HepG2 (cell line): Measurements from ENCODE around the gene PLEKHG2. TPM values are rescaled to one million over a fixed set of nuclear protein-coding genes. Genes with fewer than 3 reads are reported as not detected.
A peak's percentile ranks its signal among the peaks of the same experiment; 100 is the strongest.

Experiments
- BRD4 ChIP-seq: sonication (generic); formaldehyde crosslinking; IDR thresholded peaks from 2 replicates; pipeline ENCODE4 v1.4.0; 2020; ENCODE audit warnings: missing genetic modification reagents
- DPF2 ChIP-seq: sonication (generic); formaldehyde crosslinking; IDR thresholded peaks from 2 replicates; pipeline ENCODE4 v1.4.0; 2020; ENCODE audit warnings: mild to moderate bottlenecking, low read depth, missing genetic modification reagents, borderline replicate concordance
- DR1 ChIP-seq: sonication (generic); formaldehyde crosslinking; IDR thresholded peaks from 2 replicates; pipeline ENCODE4 v1.8.0; 2021; ENCODE audit warnings: mild to moderate bottlenecking, missing genetic modification reagents, inconsistent platforms
- FOXO1 ChIP-seq: sonication (generic); formaldehyde crosslinking; IDR thresholded peaks from 2 replicates; pipeline ENCODE4 v1.4.0; 2020; ENCODE audit warnings: missing genetic modification reagents
- GFI1 ChIP-seq: sonication (generic); formaldehyde crosslinking; IDR thresholded peaks from 2 replicates; pipeline ENCODE4 v1.5.0; 2020; ENCODE audit warnings: missing genetic modification reagents, mild to moderate bottlenecking, borderline replicate concordance
- IKZF4 ChIP-seq: sonication (generic); formaldehyde crosslinking; IDR thresholded peaks from 2 replicates; pipeline ENCODE4 v1.5.1; 2020; ENCODE audit warnings: borderline replicate concordance, mild to moderate bottlenecking, low read depth, missing genetic modification reagents; ENCODE audit errors: not compliant biosample characterization
- NR2F1 ChIP-seq, 2 experiments: fragments of 450-650 bp in 1 of 2; formaldehyde crosslinking in 1 of 2; IDR thresholded peaks; 2 replicates each; pipeline versions ENCODE4 v1.5.0 to v1.6.1; 2016 to 2020; ENCODE audit warnings: mild to moderate bottlenecking in 1 of 2, missing compliant biosample characterization in 1 of 2, missing genetic modification reagents in 1 of 2, moderate library complexity in 1 of 2
- RBFOX2 ChIP-seq: fragments of 200-400 bp; formaldehyde crosslinking; IDR thresholded peaks from 2 replicates; pipeline ENCODE4 v1.6.1; 2017; ENCODE audit warnings: low read depth, mild to moderate bottlenecking, low read length
- SNAPC5 ChIP-seq: sonication (generic); formaldehyde crosslinking; IDR thresholded peaks from 2 replicates; pipeline ENCODE4 v1.8.1; 2023; ENCODE audit warnings: mild to moderate bottlenecking, missing genetic modification reagents, borderline replicate concordance
- ZBTB25 ChIP-seq: IDR thresholded peaks from 2 replicates; pipeline ENCODE4 v1.6.1; 2018; ENCODE audit warnings: missing genetic modification reagents
- ZNF253 ChIP-seq: sonication (generic); formaldehyde crosslinking; IDR thresholded peaks from 2 replicates; pipeline ENCODE4 v1.8.0; 2022; ENCODE audit warnings: mild to moderate bottlenecking, missing genetic modification reagents, borderline replicate concordance
- ZNF44 ChIP-seq: sonication (generic); formaldehyde crosslinking; IDR thresholded peaks from 2 replicates; pipeline ENCODE4 v1.5.1; 2020; ENCODE audit warnings: mild to moderate bottlenecking, missing genetic modification reagents
- ZNF609 ChIP-seq: sonication (generic); formaldehyde crosslinking; IDR thresholded peaks from 2 replicates; pipeline ENCODE4 v1.4.0; 2020; ENCODE audit warnings: mild to moderate bottlenecking, missing genetic modification reagents, borderline replicate concordance
- ZNF644 ChIP-seq: IDR thresholded peaks from 2 replicates; pipeline ENCODE4 v1.6.1; 2016; ENCODE audit warnings: low read depth
- ZNF768 ChIP-seq: sonication (generic); formaldehyde crosslinking; IDR thresholded peaks from 2 replicates; pipeline ENCODE4 v1.4.0; 2020; ENCODE audit warnings: missing genetic modification reagents
- polyA plus RNA-seq, 8 experiments: library from polyadenylated mRNA; depleted of rRNA in 3 of 8; stranded (reverse) in 7 of 8; unstranded in 1 of 8; fragments of >200 nt; fragmentation: Illumina TruSeq in 4 of 8; extraction: Trizol in 4 of 8; gene quantifications; 2 replicates each; pipeline versions ENCODE4 v1.2.1 to v1.2.3, GENCODE V29; 2011 to 2016; ENCODE audit warnings: low read depth in 4 of 8, missing spikeins in 1 of 8, mixed read lengths in 1 of 8; ENCODE audit not compliant: insufficient read depth in 1 of 8
- total RNA-seq, 5 experiments: library from RNA; depleted of rRNA; stranded (reverse); fragments of >200 nt; fragmentation: Illumina TruSeq; extraction: Trizol; gene quantifications; 2 replicates each; pipeline ENCODE4 v1.2.3, GENCODE V29; 2016; ENCODE audit warnings: low read depth in 1 of 5
- TF ChIP-seq, protein P1 (sequence below): sonication (generic); formaldehyde crosslinking; IDR thresholded peaks from 2 replicates; pipeline ENCODE4 v1.4.0; 2020; ENCODE audit warnings: missing genetic modification reagents
- TF ChIP-seq, protein P2 (sequence below): sonication (generic); formaldehyde crosslinking; IDR thresholded peaks from 2 replicates; pipeline ENCODE4 v1.8.0; 2023; ENCODE audit warnings: mild to moderate bottlenecking, missing genetic modification reagents
- TF ChIP-seq, protein P3 (sequence below): sonication (generic); formaldehyde crosslinking; conservative IDR thresholded peaks from 2 replicates; pipeline ENCODE4 v1.8.1; 2023; ENCODE audit warnings: missing genetic modification reagents

Gene PLEKHG2
- total and polyA plus RNA-seq, 2 of the 13 experiments (the other 11 are each of a cell fraction or from before 2014, with no cell fraction given), result 3.6 to 6.8 TPM

DNA sequence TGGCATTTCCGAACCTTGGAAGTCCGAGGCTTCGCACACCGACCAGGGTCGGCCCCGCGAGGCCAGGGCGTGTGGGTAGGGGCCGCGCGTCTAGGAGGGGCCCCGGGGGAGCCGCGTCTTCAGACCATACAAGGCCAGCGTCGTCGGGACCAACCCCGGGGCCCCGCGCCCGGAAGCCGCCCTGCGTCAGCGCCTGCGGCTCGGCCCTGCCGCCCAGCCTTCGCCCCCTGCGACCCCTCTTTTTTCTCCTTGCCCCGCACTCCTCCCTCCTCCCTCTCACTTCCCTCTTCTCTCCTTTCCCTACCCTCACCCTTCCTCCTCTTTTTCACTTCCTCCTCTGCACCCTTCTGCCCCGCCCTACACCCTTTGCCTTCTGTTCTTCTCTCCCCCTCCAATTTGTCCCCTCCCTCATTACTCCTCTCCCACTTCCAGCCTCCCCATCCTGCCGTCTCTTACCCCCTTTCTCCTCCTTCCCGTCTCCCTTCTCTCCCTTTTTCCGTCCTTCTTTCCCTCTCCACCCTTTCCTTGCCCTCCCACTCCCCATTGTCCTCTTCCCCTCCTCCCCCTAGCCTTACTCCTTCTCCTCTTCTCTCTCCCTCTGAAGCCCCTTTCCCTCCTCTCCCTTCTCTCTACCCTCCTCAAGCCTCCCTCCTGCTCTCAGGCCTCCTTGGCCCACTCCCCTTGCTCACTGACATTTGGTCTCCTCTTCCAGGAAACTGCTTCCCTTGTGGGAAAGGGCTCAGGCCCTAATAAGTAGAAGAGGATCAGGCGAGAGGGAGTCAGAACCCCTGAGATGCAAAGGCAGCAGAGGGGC, 2.2 kb upstream of the PLEKHG2 start (continued):
- TF ChIP-seq GFI1 (CRISPR knock-in tag) (no peak; the same call in 1 of the 2 replicates), IKZF4 (no peak), ZNF768 (CRISPR knock-in tag) (peak; percentile 23; the same call in 1 of the 2 replicates), ZNF644 (CRISPR knock-in tag) (no peak), ZBTB25 (CRISPR knock-in tag) (peak; percentile 19; the same call in 1 of the 2 replicates), RBFOX2 (peak; percentile 93), ZNF609 (CRISPR knock-in tag) (peak; percentile 57), ZNF253 (CRISPR knock-in tag) (no peak), SNAPC5 (no peak), DPF2 (CRISPR knock-in tag) (no peak), ZNF44 (no peak), DR1 (CRISPR knock-in tag) (no peak), BRD4 (CRISPR knock-in tag) (no peak), NR2F1 (CRISPR knock-in tag; IDR thresholded peaks at IDR 0.05) (no peak), FOXO1 (CRISPR knock-in tag) (no peak)
- TF ChIP-seq, protein P1, sequence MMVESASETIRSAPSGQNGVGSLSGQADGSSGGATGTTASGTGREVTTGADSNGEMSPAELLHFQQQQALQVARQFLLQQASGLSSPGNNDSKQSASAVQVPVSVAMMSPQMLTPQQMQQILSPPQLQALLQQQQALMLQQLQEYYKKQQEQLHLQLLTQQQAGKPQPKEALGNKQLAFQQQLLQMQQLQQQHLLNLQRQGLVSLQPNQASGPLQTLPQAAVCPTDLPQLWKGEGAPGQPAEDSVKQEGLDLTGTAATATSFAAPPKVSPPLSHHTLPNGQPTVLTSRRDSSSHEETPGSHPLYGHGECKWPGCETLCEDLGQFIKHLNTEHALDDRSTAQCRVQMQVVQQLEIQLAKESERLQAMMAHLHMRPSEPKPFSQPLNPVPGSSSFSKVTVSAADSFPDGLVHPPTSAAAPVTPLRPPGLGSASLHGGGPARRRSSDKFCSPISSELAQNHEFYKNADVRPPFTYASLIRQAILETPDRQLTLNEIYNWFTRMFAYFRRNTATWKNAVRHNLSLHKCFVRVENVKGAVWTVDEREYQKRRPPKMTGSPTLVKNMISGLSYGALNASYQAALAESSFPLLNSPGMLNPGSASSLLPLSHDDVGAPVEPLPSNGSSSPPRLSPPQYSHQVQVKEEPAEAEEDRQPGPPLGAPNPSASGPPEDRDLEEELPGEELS (CRISPR knock-in tag), result no peak
- TF ChIP-seq, protein P2, sequence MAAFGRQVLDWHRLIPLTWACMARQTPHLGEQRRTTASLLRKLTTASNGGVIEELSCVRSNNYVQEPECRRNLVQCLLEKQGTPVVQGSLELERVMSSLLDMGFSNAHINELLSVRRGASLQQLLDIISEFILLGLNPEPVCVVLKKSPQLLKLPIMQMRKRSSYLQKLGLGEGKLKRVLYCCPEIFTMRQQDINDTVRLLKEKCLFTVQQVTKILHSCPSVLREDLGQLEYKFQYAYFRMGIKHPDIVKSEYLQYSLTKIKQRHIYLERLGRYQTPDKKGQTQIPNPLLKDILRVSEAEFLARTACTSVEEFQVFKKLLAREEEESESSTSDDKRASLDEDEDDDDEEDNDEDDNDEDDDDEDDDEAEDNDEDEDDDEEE, result no peak
- TF ChIP-seq, protein P3, sequence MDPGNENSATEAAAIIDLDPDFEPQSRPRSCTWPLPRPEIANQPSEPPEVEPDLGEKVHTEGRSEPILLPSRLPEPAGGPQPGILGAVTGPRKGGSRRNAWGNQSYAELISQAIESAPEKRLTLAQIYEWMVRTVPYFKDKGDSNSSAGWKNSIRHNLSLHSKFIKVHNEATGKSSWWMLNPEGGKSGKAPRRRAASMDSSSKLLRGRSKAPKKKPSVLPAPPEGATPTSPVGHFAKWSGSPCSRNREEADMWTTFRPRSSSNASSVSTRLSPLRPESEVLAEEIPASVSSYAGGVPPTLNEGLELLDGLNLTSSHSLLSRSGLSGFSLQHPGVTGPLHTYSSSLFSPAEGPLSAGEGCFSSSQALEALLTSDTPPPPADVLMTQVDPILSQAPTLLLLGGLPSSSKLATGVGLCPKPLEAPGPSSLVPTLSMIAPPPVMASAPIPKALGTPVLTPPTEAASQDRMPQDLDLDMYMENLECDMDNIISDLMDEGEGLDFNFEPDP, result no peak
